Choroid plexus epithelial cell (primary cell): Measurements from ENCODE around the gene SYNGR1.

Experiments
- DNase-seq: peaks from one replicate; pipeline ENCODE4 v3.0.0-alpha.2; 2010; ENCODE audit warnings: low read depth
- H3K4me3 ChIP-seq: 2 replicates; pipeline ENCODE4 v1.5.1; 2011; ENCODE audit warnings: low read depth, mild to moderate bottlenecking, control low read depth, low read length, moderate library complexity
- TF ChIP-seq, protein P1 (sequence below): conservative IDR thresholded peaks from 2 replicates; pipeline ENCODE4 v1.5.1; 2011; ENCODE audit warnings: low read depth, mild to moderate bottlenecking, control low read depth, inconsistent platforms, low read length, moderate library complexity

Gene SYNGR1

DNA sequence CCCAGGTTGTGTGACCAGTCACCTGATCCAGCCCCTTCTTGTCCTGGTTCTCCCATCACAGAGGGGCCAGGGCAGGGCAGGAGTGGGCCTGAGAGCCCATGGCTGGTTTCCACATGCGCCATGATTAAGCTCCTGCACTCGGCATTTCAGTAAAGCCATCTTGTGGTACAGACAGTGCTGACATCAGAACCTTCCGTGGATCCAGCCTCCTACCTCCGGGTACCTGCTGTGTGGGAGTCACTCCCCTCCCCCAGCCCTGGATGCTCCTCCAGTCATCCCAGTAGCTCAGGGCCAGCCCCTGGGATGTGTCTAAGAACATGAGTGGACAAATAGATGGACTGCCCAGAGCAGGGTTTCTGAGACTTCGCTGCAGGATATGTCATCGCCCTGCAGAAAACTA, 84.9 kb downstream of the SYNGR1 start:
- DNase-seq, result no peak
- TF ChIP-seq, protein P1, sequence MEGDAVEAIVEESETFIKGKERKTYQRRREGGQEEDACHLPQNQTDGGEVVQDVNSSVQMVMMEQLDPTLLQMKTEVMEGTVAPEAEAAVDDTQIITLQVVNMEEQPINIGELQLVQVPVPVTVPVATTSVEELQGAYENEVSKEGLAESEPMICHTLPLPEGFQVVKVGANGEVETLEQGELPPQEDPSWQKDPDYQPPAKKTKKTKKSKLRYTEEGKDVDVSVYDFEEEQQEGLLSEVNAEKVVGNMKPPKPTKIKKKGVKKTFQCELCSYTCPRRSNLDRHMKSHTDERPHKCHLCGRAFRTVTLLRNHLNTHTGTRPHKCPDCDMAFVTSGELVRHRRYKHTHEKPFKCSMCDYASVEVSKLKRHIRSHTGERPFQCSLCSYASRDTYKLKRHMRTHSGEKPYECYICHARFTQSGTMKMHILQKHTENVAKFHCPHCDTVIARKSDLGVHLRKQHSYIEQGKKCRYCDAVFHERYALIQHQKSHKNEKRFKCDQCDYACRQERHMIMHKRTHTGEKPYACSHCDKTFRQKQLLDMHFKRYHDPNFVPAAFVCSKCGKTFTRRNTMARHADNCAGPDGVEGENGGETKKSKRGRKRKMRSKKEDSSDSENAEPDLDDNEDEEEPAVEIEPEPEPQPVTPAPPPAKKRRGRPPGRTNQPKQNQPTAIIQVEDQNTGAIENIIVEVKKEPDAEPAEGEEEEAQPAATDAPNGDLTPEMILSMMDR, result no peak
- no peak overlapping the region for H3K4me3 ChIP-seq
